Central memory CD8-positive, alpha-beta T cell (primary cell): ENCODE data around the gene ADAR.

Experiments used
- ATAC-seq: fragments of 150-1000 bp; cut with Tn5 transposase; replicated peaks from 2 replicates; pipeline ENCODE4 v1.10.0; 2022; ENCODE audit warnings: mild to moderate bottlenecking, moderate FRiP score, moderate number of reproducible peaks; ENCODE audit not compliant: poor library complexity, severe bottlenecking; ENCODE audit errors: extremely low read depth
- DNase-seq, 2 donors: peaks; one replicate each; pipeline ENCODE4 v3.0.0; 2021; ENCODE audit warnings: low spot score in 2 of 2
- H3K27ac Mint-ChIP-seq: one replicate; pipeline ENCODE4 v1.8.0; 2022; ENCODE audit warnings: low read depth, mild to moderate bottlenecking, moderate library complexity, mixed read lengths
- H3K27me3 Mint-ChIP-seq: one replicate; pipeline ENCODE4 v1.8.0; 2022; ENCODE audit warnings: mixed read lengths
- H3K36me3 Mint-ChIP-seq: one replicate; pipeline ENCODE4 v1.8.0; 2022; ENCODE audit warnings: mild to moderate bottlenecking, moderate library complexity, mixed read lengths; ENCODE audit not compliant: insufficient read depth
- H3K4me1 Mint-ChIP-seq: one replicate; pipeline ENCODE4 v1.8.0; 2022; ENCODE audit warnings: mixed read lengths
- H3K4me3 Mint-ChIP-seq: one replicate; pipeline ENCODE4 v1.8.0; 2022; ENCODE audit warnings: mild to moderate bottlenecking, moderate library complexity, mixed read lengths
- H3K9me3 Mint-ChIP-seq: one replicate; pipeline ENCODE4 v1.8.0; 2022; ENCODE audit warnings: mixed read lengths

Gene ADAR

DNA sequence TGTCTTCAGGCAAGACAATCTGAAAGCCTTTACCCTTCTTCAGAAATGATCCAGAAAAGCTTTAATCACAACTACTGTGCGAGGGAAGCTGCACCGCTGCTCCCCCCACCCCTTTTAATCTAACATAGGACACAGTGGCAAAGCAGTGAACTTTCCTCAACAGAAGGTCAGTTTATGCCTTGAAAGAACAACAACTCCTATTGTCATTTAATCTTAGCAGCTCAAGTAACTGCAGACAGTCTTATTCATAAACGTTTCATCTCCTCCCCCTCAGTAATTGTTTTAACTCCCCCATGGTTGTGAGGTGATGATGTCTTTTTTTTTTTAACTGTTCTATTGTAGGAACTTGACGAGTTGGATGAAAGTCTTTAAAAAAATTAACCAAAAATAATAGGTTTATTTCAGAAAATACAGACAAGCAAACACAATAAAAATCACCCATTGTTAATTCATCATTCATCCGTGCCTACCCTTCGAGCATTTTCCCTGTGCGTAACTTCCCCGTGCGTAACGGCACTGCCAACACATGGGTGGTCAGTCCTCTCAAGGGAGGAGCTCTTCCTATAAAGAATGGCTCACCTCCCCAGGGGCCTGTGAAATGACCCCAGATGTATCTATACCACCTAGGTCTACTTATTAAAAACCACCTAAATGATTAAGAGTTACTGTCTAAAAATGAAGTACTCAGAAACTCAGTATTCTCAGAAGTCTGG lies 3.3 kb upstream of the ADAR start:
- H3K27ac Mint-ChIP-seq = peak overlapping the region; percentile 55
- no peak for ATAC-seq
- H3K27me3 Mint-ChIP-seq = no peaks in the 10 kb centered on the region
- H3K4me1 Mint-ChIP-seq = peaks cover 52% of the 10 kb centered on the region
- no peak overlapping the region for H3K4me3 Mint-ChIP-seq
- H3K36me3 Mint-ChIP-seq = peaks cover 16% of the 10 kb centered on the region
- no peak for DNase-seq
- H3K9me3 Mint-ChIP-seq = no peaks in the 10 kb centered on the region

- Mint-ChIP-seq H3K27ac (peak overlapping the region; percentile 95), H3K27me3 (no peaks in the 10 kb centered on the region), H3K9me3 (no peaks in the 10 kb centered on the region), H3K4me1 (peaks cover 60% of the 10 kb centered on the region), H3K4me3 (peak overlapping the region; percentile 86), H3K36me3 (peaks cover 25% of the 10 kb centered on the region)
- DNase-seq (peak in 1 of 2 donors; percentile 35), ATAC-seq (peak; percentile 57)
Measured at GRCh38 chr1:154609398-154610380, 1.7 kb upstream of the ADAR start.

DNA sequence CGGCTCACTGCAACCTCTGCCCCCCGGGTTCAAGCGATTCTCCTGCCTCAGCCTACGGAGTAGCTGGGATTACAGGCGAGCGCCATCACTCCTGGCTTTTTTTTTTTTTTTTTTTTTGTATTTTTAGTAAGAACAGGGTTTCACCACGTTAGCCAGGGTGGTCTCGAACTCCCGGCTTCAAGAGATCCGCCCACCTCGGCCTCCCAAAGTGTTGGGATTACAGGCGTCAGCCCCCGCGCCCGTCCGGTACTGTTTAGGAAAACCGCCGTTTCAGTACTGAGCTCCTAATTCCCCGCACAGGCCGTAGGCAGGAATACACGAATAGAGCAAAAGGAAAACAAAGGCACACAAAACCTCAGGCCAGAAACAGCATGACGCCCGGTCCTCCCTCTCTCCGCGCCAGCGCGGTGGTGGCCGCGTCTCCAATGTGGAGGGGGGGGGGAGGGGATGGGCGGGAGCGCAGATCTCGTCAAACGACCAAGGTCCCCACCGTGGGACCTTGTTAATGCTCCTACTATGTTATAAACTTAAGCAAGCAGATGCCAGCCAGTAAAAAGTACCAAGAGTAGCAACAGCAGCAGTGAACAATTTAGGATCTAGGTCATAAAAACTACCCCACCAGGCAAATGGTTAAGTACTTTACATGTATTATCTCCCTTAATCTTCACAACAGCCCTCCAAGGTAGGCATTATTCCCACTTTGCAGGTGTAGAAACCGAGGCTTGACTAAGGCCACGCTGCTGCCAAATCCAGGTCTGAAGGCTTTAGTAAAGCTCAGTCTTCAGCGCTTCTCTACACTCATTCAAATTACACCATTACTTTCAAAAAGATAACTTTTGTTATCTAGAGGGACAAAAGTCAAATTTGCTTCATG lies 648 bp upstream of the ADAR start:
- Mint-ChIP-seq H3K27ac (peak overlapping the region; percentile 95), H3K9me3 (no peaks in the 10 kb centered on the region)
- peak in 1 of 2 donors; percentile 19 for DNase-seq

GRCh38 chr1:154607106-154607608 lies 829 bp downstream of the ADAR start:
- DNase-seq (no peak), ATAC-seq (no peak)
- H3K9me3 Mint-ChIP-seq = no peaks in the 10 kb centered on the region
- peak overlapping the region; percentile 95 for H3K27ac Mint-ChIP-seq
- H3K36me3 Mint-ChIP-seq = peaks cover 37% of the 10 kb centered on the region
- H3K4me1 Mint-ChIP-seq = peaks cover 71% of the 10 kb centered on the region
- H3K27me3 Mint-ChIP-seq = no peaks in the 10 kb centered on the region
- peak overlapping the region; percentile 86 for H3K4me3 Mint-ChIP-seq

More for the DNA sequence above, 648 bp upstream of the ADAR start:
- Mint-ChIP-seq H3K4me1 (peaks cover 64% of the 10 kb centered on the region), H3K36me3 (peaks cover 31% of the 10 kb centered on the region), H3K4me3 (peak overlapping the region; percentile 86), H3K27me3 (no peaks in the 10 kb centered on the region)
- ATAC-seq = no peak

GRCh38 chr1:154605534-154605933 lies 2.5 kb downstream of the ADAR start:
- Mint-ChIP-seq H3K27me3 (no peaks in the 10 kb centered on the region), H3K27ac (peak overlapping the region; percentile 88), H3K4me3 (peak overlapping the region; percentile 86), H3K36me3 (peaks cover 50% of the 10 kb centered on the region), H3K4me1 (peaks cover 77% of the 10 kb centered on the region), H3K9me3 (no peaks in the 10 kb centered on the region)
- ATAC-seq (no peak), DNase-seq (no peak)

DNA sequence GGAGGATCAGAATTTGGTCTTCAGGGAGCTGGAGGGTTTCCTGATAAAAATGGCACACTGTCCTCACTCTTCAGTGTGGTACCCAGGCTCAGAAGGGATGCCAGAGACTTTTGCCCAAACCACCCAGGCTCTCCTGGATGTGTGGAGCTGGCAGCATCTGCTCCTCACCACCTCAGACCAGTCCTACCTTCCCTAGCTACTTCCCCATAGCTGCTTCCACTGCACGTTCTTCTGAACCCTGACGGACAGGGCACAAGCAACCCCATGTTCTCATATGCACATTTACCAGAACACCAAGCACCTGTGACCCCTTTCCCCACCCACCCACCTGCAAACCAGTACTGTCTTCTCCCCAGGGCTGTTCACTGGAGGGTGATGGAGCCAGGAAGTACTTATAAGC lies 4.7 kb downstream of the ADAR start:
- Mint-ChIP-seq H3K4me1 (peaks cover 74% of the 10 kb centered on the region), H3K36me3 (peaks cover 59% of the 10 kb centered on the region), H3K27me3 (no peaks in the 10 kb centered on the region), H3K4me3 (no peak overlapping the region), H3K27ac (peak overlapping the region; percentile 88), H3K9me3 (no peaks in the 10 kb centered on the region)
- no peak for DNase-seq
- ATAC-seq = no peak

- Mint-ChIP-seq H3K36me3 (peaks cover 70% of the 10 kb centered on the region), H3K27ac (peak overlapping the region; percentile 35), H3K27me3 (no peaks in the 10 kb centered on the region), H3K9me3 (no peaks in the 10 kb centered on the region), H3K4me1 (peaks cover 56% of the 10 kb centered on the region), H3K4me3 (peak overlapping the region; percentile 21)
- DNase-seq (no peak), ATAC-seq (no peak)
Measured at GRCh38 chr1:154599658-154600057, 8.3 kb downstream of the ADAR start.

DNA sequence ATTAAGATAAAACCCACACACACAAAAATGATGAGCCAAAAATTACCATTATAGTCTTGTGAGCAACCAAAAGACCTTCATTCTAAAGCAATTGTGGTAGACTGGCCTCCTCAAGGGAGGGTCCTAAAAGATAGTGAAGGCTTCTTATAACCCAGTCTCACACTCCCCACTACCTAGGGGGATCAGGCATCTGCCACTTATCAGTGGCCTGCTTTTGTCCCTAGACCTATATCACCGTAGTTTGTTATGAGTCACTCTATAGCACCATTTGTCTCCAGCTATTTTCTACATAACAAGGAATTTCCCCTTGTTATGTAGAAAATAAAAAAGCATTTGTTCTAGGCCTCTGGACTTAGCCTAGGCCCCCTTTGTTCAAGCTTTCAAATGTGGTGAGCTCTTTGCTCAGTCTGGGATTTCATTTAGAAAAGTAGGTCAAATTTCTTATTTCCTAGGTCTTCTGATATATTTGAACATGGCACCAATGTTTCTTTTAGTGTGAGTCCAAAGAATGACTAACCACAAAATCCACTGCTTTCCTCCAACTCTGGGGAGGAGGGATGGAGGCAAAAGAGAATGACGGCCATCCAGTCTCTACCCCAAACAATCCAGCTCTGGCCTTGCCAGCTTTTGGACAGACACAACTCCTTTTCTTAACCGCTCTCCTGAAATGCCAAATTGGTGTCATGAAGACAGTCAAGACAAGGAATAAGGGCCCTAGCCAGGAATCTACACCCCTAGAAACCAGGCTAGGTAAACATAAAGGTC lies 8.9 kb downstream of the ADAR start:
- peaks cover 72% of the 10 kb centered on the region for H3K36me3 Mint-ChIP-seq
- H3K27me3 Mint-ChIP-seq = no peaks in the 10 kb centered on the region
- H3K27ac Mint-ChIP-seq = no peak overlapping the region
- no peak for ATAC-seq
- no peaks in the 10 kb centered on the region for H3K9me3 Mint-ChIP-seq
- no peak for DNase-seq
- H3K4me3 Mint-ChIP-seq = no peak overlapping the region
- H3K4me1 Mint-ChIP-seq = peaks cover 55% of the 10 kb centered on the region

DNA sequence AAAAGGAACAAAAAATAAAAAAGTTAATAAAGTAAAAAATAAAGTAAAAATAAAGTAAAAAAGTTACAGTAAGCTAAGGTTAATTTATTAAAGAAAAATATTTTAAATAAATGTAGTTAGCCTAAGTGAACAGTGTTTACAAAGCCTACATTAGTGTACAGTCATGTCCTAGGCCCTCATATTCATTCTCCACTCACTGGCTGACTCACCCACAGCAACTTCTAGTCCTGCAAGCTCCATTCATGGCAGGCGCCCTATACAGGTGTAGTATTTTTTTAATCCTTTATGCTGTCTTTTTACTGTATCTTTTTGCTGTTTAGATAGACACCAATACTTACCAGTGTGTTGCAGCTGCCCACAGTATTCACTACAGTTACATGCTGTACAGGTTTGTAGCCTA lies 12.4 kb downstream of the ADAR start:
- Mint-ChIP-seq H3K27ac (no peak overlapping the region), H3K4me3 (no peak overlapping the region), H3K4me1 (peaks cover 28% of the 10 kb centered on the region), H3K27me3 (no peaks in the 10 kb centered on the region), H3K36me3 (peaks cover 78% of the 10 kb centered on the region), H3K9me3 (no peaks in the 10 kb centered on the region)
- no peak for ATAC-seq
- DNase-seq = no peak

GRCh38 chr1:154594811-154595210 lies 13.2 kb downstream of the ADAR start:
- Mint-ChIP-seq H3K4me1 (peaks cover 20% of the 10 kb centered on the region), H3K36me3 (peaks cover 78% of the 10 kb centered on the region), H3K9me3 (no peaks in the 10 kb centered on the region), H3K27ac (no peak overlapping the region), H3K27me3 (no peaks in the 10 kb centered on the region), H3K4me3 (no peak overlapping the region)
- ATAC-seq (no peak), DNase-seq (no peak)

DNA sequence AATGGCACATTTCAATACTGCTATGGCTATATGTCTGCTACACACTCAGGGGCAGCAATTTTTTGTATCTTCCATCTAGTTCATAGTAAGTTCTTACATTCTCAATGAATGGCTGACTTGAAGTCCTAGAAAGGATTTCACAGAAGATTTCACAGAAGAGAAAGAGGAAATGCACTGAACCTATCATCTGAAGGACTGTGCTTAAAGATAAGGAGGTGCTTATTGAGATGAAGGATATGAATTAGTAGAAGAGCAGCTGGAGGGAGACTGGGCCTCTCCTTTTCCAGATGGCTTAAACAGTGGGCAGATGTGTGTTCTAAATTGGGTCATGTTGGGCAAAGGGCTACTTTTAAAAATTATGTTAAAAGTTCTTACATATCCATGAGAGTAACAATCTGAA lies 14.6 kb downstream of the ADAR start:
- Mint-ChIP-seq H3K9me3 (no peaks in the 10 kb centered on the region), H3K27me3 (no peaks in the 10 kb centered on the region), H3K27ac (no peak overlapping the region), H3K4me3 (no peak overlapping the region), H3K4me1 (peaks cover 14% of the 10 kb centered on the region), H3K36me3 (peaks cover 86% of the 10 kb centered on the region)
- DNase-seq (no peak), ATAC-seq (no peak)
